Spleen (tissue), 7 donors: ENCODE data around the gene UBASH3B.

Experiments
- CTCF ChIP-seq, 11 experiments: fragments of 200-600 bp in 7 of 11; fragments of 450-650 bp in 4 of 11; sonication (generic) in 4 of 11; IDR thresholded peaks in 8 of 11; conservative IDR thresholded peaks in 3 of 11; 1 replicate in 7 of 11; 2 replicates in 4 of 11; pipeline versions ENCODE4 v1.4.0 to v1.8.0; 2016 to 2021; ENCODE audit warnings: antibody characterized with exemption in 11 of 11, inconsistent platforms in 4 of 11, mild to moderate bottlenecking in 1 of 11
- POLR2A ChIP-seq, 3 donors: fragments of 450-650 bp; IDR thresholded peaks; one replicate each; pipeline ENCODE4 v1.5.1; 2017; ENCODE audit warnings: antibody characterized with exemption in 3 of 3, mild to moderate bottlenecking in 1 of 3
- POLR2AphosphoS5 ChIP-seq, 3 donors: sonication (generic); formaldehyde crosslinking; IDR thresholded peaks; one replicate each; pipeline ENCODE4 v1.5.1; 2017; ENCODE audit warnings: antibody characterized with exemption in 3 of 3
- donor health status: DM: no; HTN: no; CAD: no; lungs with moderate emphysema.
- donor health status: DM: no; HTN: no; CAD: no.
- donor health status: DM: no; HTN: no; CAD: no.

DNA sequence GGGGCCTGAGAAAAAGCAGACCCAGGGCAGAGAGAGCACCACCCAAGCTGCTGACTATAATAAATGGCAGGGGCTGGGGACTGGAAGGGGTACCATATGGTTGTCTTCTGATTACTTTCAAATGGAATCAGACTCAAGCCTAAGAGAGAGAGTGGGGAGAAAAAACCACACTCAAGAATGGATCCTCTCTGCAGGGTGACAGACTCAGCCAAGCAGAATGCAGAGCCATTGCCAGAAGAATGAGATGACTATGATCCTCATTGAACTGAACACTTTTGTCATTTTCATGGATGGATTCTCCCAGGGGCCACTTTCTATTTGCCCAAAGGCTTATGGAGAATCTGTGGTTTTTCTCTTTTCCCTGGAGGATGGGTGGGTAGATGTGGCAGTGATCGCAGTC is 8.7 kb downstream of the UBASH3B start:
- TF ChIP-seq CTCF (IDR thresholded peaks at IDR 0.05 in 8 of 11, conservative IDR thresholded peaks at IDR 0.05 in 3 of 11), result no peak
- no peak for TF ChIP-seq POLR2AphosphoS5 (IDR thresholded peaks at IDR 0.05)
- TF ChIP-seq POLR2A (IDR thresholded peaks at IDR 0.05), result no peak
